MCF 10A (cell line): ENCODE measurements around the gene FGR. TPM values are rescaled to one million over a fixed set of nuclear protein-coding genes. Genes with fewer than 3 reads are reported as not detected.
A peak's percentile ranks its signal among the peaks of the same experiment; 100 is the strongest.

Experiments
- BruUV-seq: library from RNA; stranded (reverse); fragments of 400-500 nt; replicated peaks from 2 replicates; lab custom pipeline; 2021; lab: Mats Ljungman, UMichigan
- CTCF ChIA-PET: fragments of 300-600 bp; sonication (Branson Sonifier 250); formaldehyde crosslinking; extraction: SDS; loops from one replicate; lab custom pipeline; 2021; ENCODE audit warnings: antibody characterized with exemption, inconsistent platforms; lab: Yijun Ruan, JAX
- POLR2A ChIA-PET: fragments of 300-600, 350-650 bp; sonication (Branson Sonifier 250); formaldehyde crosslinking; extraction: SDS; loops from one replicate; lab custom pipeline; 2020; ENCODE audit warnings: antibody characterized with exemption, inconsistent platforms; lab: Yijun Ruan, JAX
- DNase-seq: peaks from one replicate; pipeline ENCODE4 v3.0.0-alpha.2; 2018; ENCODE audit not compliant: unreplicated experiment
- H3K27ac Mint-ChIP-seq: one replicate; pipeline ENCODE4 v1.8.0; 2022; ENCODE audit warnings: mild to moderate bottlenecking, low read depth, mixed read lengths; ENCODE audit not compliant: unreplicated experiment
- H3K27me3 Mint-ChIP-seq: one replicate; pipeline ENCODE4 v1.8.0; 2022; ENCODE audit warnings: mixed read lengths; ENCODE audit not compliant: insufficient read depth, unreplicated experiment
- H3K36me3 Mint-ChIP-seq: one replicate; pipeline ENCODE4 v1.8.0; 2022; ENCODE audit warnings: mild to moderate bottlenecking, moderate library complexity, mixed read lengths; ENCODE audit not compliant: insufficient read depth, unreplicated experiment
- H3K4me1 Mint-ChIP-seq: one replicate; pipeline ENCODE4 v1.8.0; 2022; ENCODE audit warnings: mixed read lengths; ENCODE audit not compliant: insufficient read depth, unreplicated experiment
- H3K4me3 Mint-ChIP-seq: one replicate; pipeline ENCODE4 v1.8.0; 2022; ENCODE audit warnings: mild to moderate bottlenecking, moderate library complexity, mixed read lengths; ENCODE audit not compliant: unreplicated experiment
- H3K9me3 Mint-ChIP-seq: one replicate; pipeline ENCODE4 v1.8.0; 2022; ENCODE audit warnings: mixed read lengths; ENCODE audit not compliant: unreplicated experiment
- intact Hi-C: fragments of 100-400 bp; cut with micrococcal nuclease; formaldehyde crosslinking; loops from 2 replicates; pipeline ENCODE4 v1.14.1; 2022
- total RNA-seq: library from RNA; stranded (reverse); gene quantifications from 2 replicates; pipeline ENCODE4 v1.2.3, GENCODE V29; 2022
- TF ChIP-seq, protein P1 (sequence below): fragments of 200-600 bp; IDR thresholded peaks from one replicate; pipeline ENCODE4 v1.8.0; 2022; ENCODE audit warnings: antibody characterized with exemption, mild to moderate bottlenecking; ENCODE audit not compliant: unreplicated experiment

FGR gene
- total RNA-seq, 1 experiment from 2014 or later: not detected

DNA sequence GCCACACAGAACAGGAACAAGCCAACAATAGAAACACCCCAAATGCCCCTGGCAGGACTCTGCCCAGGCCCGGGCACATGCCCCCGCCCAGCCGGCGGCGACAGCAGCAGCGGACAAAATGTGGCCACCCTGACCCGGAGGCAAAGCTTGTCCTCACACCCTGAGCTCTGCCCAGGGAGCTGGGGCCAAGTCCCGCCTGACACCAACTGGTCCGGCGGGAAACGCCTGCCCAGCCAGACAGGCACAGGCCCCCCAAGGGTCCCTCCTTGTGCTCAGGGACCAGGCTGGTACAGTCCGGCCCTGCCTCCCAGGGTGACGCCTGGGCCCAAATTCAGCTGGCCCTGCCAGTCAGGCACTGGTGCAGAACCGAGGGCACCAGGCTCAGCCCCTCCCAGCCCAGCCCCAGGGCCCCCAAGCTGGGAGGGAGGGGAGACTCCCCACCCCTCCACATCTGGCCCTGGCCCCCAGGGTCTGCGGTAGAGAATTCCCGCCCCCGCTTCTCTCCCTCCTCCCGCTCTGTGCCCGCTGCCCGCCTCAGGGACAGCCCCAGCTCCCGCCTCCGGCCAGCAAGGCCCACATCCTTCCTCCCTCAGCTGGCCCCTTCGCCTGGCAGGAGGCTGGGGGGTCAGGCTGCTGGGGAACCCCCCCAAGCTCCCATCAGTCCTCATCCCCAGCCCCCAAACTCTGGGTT lies 33.1 kb downstream of the FGR start:
- Mint-ChIP-seq H3K27me3 (no peaks in the 10 kb centered on the region), H3K4me3 (peak overlapping the region; percentile 90), H3K36me3 (no peaks in the 10 kb centered on the region), H3K27ac (peak overlapping the region; percentile 88), H3K9me3 (no peaks in the 10 kb centered on the region), H3K4me1 (peaks cover 35% of the 10 kb centered on the region)
- TF ChIP-seq, protein P1, sequence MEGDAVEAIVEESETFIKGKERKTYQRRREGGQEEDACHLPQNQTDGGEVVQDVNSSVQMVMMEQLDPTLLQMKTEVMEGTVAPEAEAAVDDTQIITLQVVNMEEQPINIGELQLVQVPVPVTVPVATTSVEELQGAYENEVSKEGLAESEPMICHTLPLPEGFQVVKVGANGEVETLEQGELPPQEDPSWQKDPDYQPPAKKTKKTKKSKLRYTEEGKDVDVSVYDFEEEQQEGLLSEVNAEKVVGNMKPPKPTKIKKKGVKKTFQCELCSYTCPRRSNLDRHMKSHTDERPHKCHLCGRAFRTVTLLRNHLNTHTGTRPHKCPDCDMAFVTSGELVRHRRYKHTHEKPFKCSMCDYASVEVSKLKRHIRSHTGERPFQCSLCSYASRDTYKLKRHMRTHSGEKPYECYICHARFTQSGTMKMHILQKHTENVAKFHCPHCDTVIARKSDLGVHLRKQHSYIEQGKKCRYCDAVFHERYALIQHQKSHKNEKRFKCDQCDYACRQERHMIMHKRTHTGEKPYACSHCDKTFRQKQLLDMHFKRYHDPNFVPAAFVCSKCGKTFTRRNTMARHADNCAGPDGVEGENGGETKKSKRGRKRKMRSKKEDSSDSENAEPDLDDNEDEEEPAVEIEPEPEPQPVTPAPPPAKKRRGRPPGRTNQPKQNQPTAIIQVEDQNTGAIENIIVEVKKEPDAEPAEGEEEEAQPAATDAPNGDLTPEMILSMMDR: no peak
- CTCF ChIA-PET: interaction anchor here (0.6 to 4.7 kb wide), 10 partner anchors 10 to 94 kb away, joined by 3 to 51 read pairs (median 4); no protein-coding TSS in a partner anchor
- POLR2A ChIA-PET: interaction anchor here (1.0 to 4.6 kb wide), 10 partner anchors 12 to 301 kb away, joined by 3 to 37 read pairs (median 4); partner anchors contain the start of gene WASF2
- intact Hi-C loops: loop anchor here (1.0 to 2.0 kb wide), 2 partner anchors 27 to 46 kb away; no protein-coding TSS in a partner anchor
- DNase-seq: peak; percentile 22
- no TSS peak for BruUV-seq

DNA sequence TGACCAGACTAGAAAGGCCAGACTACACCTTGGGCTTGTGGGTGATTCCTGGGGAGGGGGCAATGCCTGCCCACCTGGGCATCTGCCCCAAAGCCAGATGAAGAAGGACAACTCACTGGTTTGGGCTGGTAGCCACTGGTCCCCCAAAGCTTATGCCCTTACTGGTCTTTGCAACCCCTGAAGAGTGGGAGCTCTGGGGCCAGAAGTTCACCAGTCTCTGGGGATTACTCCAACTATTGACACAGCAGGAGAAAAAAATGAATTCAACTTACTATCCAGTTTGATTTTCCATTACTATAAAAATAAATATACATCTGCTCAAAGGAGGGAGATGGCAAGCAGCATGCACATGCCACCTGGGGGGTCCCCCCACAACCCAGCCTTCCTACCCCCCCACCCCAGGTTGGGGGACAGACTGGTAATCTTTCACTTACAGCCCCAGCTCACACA lies 33.6 kb downstream of the FGR start:
- ChIA-PET CTCF (interaction anchor here (0.6 to 4.7 kb wide), 10 partner anchors 10 to 199 kb away, joined by 3 to 51 read pairs (median 4); no protein-coding TSS in a partner anchor), POLR2A (interaction anchor here (0.6 to 4.6 kb wide), 11 partner anchors 11 to 305 kb away, joined by 3 to 37 read pairs (median 3); partner anchors contain the start of gene WASF2)
- no TSS peak for BruUV-seq
- intact Hi-C loops: loop anchor here (1.0 kb wide), 1 partner anchor 45 kb away; no protein-coding TSS in a partner anchor
- no peaks in the 10 kb centered on the region for H3K27me3 Mint-ChIP-seq
- no peaks in the 10 kb centered on the region for H3K9me3 Mint-ChIP-seq
- H3K4me3 Mint-ChIP-seq: peak overlapping the region; percentile 90
- H3K4me1 Mint-ChIP-seq: peaks cover 31% of the 10 kb centered on the region
- DNase-seq: no peak
- H3K27ac Mint-ChIP-seq: peak overlapping the region; percentile 88
- TF ChIP-seq, protein P1: no peak
- no peaks in the 10 kb centered on the region for H3K36me3 Mint-ChIP-seq

DNA sequence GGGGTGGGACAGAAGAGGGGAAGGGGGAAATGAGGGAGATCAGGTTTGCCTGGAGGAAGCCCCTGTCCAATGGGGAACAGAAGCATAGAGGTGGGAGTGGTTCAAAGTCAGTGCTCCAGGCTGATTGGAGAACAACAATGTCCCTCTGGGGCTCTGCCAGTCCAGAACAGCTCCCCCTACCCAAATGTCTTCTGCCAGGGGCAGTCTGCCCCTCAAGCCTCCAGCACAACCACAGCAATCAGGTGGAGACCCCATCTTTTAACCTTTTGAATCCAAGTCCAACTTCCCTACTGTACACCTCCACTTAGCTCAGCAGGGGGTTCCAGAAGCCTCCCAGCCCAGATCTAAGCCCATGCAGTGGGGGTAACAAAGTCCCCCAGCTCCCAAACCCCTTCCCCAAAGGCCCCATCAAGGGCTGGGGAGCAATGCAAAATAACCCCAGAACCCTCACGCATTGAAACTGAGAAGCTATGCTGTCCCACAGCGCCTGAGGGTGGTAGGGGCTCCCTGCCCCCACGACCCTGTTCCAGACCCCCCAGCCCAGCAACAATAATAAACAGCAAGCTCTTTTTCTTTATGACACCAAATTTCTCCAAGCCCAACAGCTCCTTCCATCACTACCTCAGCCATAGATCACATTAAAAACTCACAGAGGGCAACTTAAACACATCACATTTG lies 34.3 kb downstream of the FGR start:
- peak overlapping the region; percentile 90 for H3K4me3 Mint-ChIP-seq
- H3K27me3 Mint-ChIP-seq: no peaks in the 10 kb centered on the region
- peak overlapping the region; percentile 88 for H3K27ac Mint-ChIP-seq
- H3K9me3 Mint-ChIP-seq: no peaks in the 10 kb centered on the region
- no TSS peak for BruUV-seq
- peaks cover 30% of the 10 kb centered on the region for H3K4me1 Mint-ChIP-seq
- TF ChIP-seq, protein P1: no peak
- H3K36me3 Mint-ChIP-seq: no peaks in the 10 kb centered on the region
- ChIA-PET POLR2A (interaction anchor here (0.5 to 4.6 kb wide), 11 partner anchors 10 to 304 kb away, joined by 3 to 37 read pairs (median 3); partner anchors contain the start of gene WASF2), CTCF (interaction anchor here (0.6 to 4.7 kb wide), 9 partner anchors 8 to 645 kb away, joined by 3 to 51 read pairs (median 4); no protein-coding TSS in a partner anchor)
- no peak for DNase-seq
- intact Hi-C loops: loop anchor here (1.0 kb wide), 1 partner anchor 44 kb away; no protein-coding TSS in a partner anchor
